ENCODE results near the gene TFDP1.

The TFDP1 gene

GRCh38 chr13:113667771-113668490, 83.4 kb downstream of the TFDP1 start:
- no peak for TF ChIP-seq CTCF (IDR thresholded peaks at IDR 0.05; ENCODE audit: poor library complexity, severe bottlenecking)
- no peak for ATAC-seq (ENCODE audit: low read depth)
- Histone ChIP-seq H3K4me1 (ENCODE audit: insufficient read depth, poor library complexity, severe bottlenecking) (no peaks in the 10 kb centered on the region), H3K36me3 (ENCODE audit: low read depth) (no peaks in the 10 kb centered on the region), H3K9me3 (ENCODE audit: severe bottlenecking) (no peaks in the 10 kb centered on the region), H3K4me3 (ENCODE audit: severe bottlenecking) (no peak overlapping the region), H3K27ac (ENCODE audit: poor library complexity, severe bottlenecking) (no peak overlapping the region), H3K27me3 (ENCODE audit: insufficient read depth, poor library complexity, severe bottlenecking) (peaks cover 11% of the 10 kb centered on the region)
- peak; percentile 49 for DNase-seq (ENCODE audit: low spot score)

- Histone ChIP-seq H3K4me3 (ENCODE audit: severe bottlenecking) (no peak overlapping the region), H3K27me3 (ENCODE audit: insufficient read depth, poor library complexity, severe bottlenecking) (peaks cover 5% of the 10 kb centered on the region), H3K4me1 (ENCODE audit: insufficient read depth, poor library complexity, severe bottlenecking) (no peaks in the 10 kb centered on the region), H3K27ac (ENCODE audit: poor library complexity, severe bottlenecking) (no peak overlapping the region), H3K9me3 (ENCODE audit: severe bottlenecking) (no peaks in the 10 kb centered on the region), H3K36me3 (ENCODE audit: low read depth) (no peaks in the 10 kb centered on the region)
- ATAC-seq (ENCODE audit: low read depth) (no peak), DNase-seq (ENCODE audit: low spot score) (peak; percentile 50)
- no peak for TF ChIP-seq CTCF (IDR thresholded peaks at IDR 0.05; ENCODE audit: poor library complexity, severe bottlenecking)
Measured at GRCh38 chr13:113668491-113668971, 84.0 kb downstream of the TFDP1 start.

- H3K27ac ChIP-seq (ENCODE audit: poor library complexity, severe bottlenecking): no peak overlapping the region
- TF ChIP-seq CTCF (IDR thresholded peaks at IDR 0.05; ENCODE audit: poor library complexity, severe bottlenecking): no peak
- no peak for DNase-seq (ENCODE audit: low spot score)
Measured at GRCh38 chr13:113669231-113669754, 84.7 kb downstream of the TFDP1 start.

GRCh38 chr13:113669755-113670341, 85.3 kb downstream of the TFDP1 start:
- TF ChIP-seq CTCF (IDR thresholded peaks at IDR 0.05; ENCODE audit: poor library complexity, severe bottlenecking): no peak
- DNase-seq (ENCODE audit: low spot score) (peak; percentile 41), ATAC-seq (ENCODE audit: low read depth) (no peak)
- Histone ChIP-seq H3K4me3 (ENCODE audit: severe bottlenecking) (no peak overlapping the region), H3K9me3 (ENCODE audit: severe bottlenecking) (no peaks in the 10 kb centered on the region), H3K4me1 (ENCODE audit: insufficient read depth, poor library complexity, severe bottlenecking) (no peaks in the 10 kb centered on the region), H3K36me3 (ENCODE audit: low read depth) (no peaks in the 10 kb centered on the region), H3K27ac (ENCODE audit: poor library complexity, severe bottlenecking) (no peak overlapping the region), H3K27me3 (ENCODE audit: insufficient read depth, poor library complexity, severe bottlenecking) (no peaks in the 10 kb centered on the region)

More at GRCh38 chr13:113669231-113669754, 84.7 kb downstream of the TFDP1 start:
- Histone ChIP-seq H3K27me3 (ENCODE audit: insufficient read depth, poor library complexity, severe bottlenecking) (no peaks in the 10 kb centered on the region), H3K4me1 (ENCODE audit: insufficient read depth, poor library complexity, severe bottlenecking) (no peaks in the 10 kb centered on the region), H3K9me3 (ENCODE audit: severe bottlenecking) (no peaks in the 10 kb centered on the region), H3K4me3 (ENCODE audit: severe bottlenecking) (no peak overlapping the region), H3K36me3 (ENCODE audit: low read depth) (no peaks in the 10 kb centered on the region)
- ATAC-seq (ENCODE audit: low read depth): no peak

All from RWPE2 (cell line).